Activated CD4-positive, alpha-beta T cell treated with anti-CD3 and anti-CD28 coated beads for 36 hours (primary cell): ENCODE results near the gene NMNAT1. TPM values are rescaled to one million over a fixed set of nuclear protein-coding genes. Genes with fewer than 3 reads are reported as not detected.
"Not testable (repeated sequence)": the region's sequence is repeated elsewhere in the genome, so short reads cannot be mapped to it uniquely, and the experiment has no call there.

Experiments
- ATAC-seq: fragments of 200-7000 bp; cut with Tn5 transposase; one replicate; pipeline ENCODE4 v1.10.0; 2021; ENCODE audit warnings: mild to moderate bottlenecking, moderate library complexity
- CTCF ChIA-PET: fragments of 350-600 bp; sonication (Branson Sonifier 250); formaldehyde crosslinking; loops from one replicate; lab custom pipeline; 2021; ENCODE audit warnings: antibody characterized with exemption; lab: Charles Lee
- POLR2A ChIA-PET: fragments of 350-600 bp; sonication (Branson Sonifier 250); formaldehyde crosslinking; loops from one replicate; lab custom pipeline; 2021; ENCODE audit warnings: antibody characterized with exemption, inconsistent platforms; lab: Charles Lee
- DNase-seq: peaks from one replicate; pipeline ENCODE4 v3.0.0-alpha.2; 2020
- H3K27ac Mint-ChIP-seq: one replicate; pipeline ENCODE4 v1.8.0; 2021; ENCODE audit warnings: mixed read lengths
- H3K27me3 Mint-ChIP-seq: one replicate; pipeline ENCODE4 v1.8.0; 2021; ENCODE audit warnings: mixed read lengths
- H3K36me3 Mint-ChIP-seq: one replicate; pipeline ENCODE4 v1.8.0; 2021; ENCODE audit warnings: low read depth, mixed read lengths
- H3K4me1 Mint-ChIP-seq: one replicate; pipeline ENCODE4 v1.8.0; 2021; ENCODE audit warnings: mixed read lengths
- H3K4me3 Mint-ChIP-seq: one replicate; pipeline ENCODE4 v1.8.0; 2021; ENCODE audit warnings: mild to moderate bottlenecking, moderate library complexity, mixed read lengths
- H3K9me3 Mint-ChIP-seq: one replicate; pipeline ENCODE4 v1.8.0; 2021; ENCODE audit warnings: low read depth, mixed read lengths
- intact Hi-C, 2 experiments: fragments of 100-400 bp; cut with DNase I in 1 of 2; cut with micrococcal nuclease in 1 of 2; formaldehyde crosslinking; loops; one replicate each; pipeline versions ENCODE4 v1.14.2 to v1.15.1; 2022 to 2024; cut with DNase I, micrococcal nuclease
- total RNA-seq, 2 experiments: library from RNA; stranded (reverse); gene quantifications; one replicate each; pipeline ENCODE4 v1.2.3, GENCODE V29; 2021

Gene NMNAT1
- total RNA-seq, 2 experiments from 2014 or later, result 7.3 to 8.5 TPM

DNA sequence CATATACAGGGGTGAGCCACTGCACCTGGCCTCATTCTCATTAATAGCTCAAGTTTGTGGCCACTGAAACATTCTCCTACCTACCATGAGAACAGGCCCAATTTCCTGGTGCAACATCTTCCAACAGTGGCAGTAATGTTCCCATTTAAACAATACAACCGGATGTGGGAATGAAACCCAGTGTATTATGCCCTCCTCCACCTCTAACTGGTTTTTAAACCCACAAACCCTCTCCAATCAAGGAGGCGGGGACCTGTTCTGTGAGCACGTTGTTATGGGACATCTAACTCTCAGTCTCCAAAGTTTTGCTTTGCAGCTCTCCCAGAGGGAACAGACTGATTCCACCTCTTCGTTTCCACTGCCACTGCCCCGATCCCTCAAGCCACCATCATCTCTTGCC is 35.8 kb upstream of the NMNAT1 start:
- ATAC-seq (no peak), DNase-seq (no peak)
- H3K27ac Mint-ChIP-seq, result no peak overlapping the region
- intact Hi-C loops, result no loop called here
- no peak overlapping the region for H3K4me3 Mint-ChIP-seq
- no peaks in the 10 kb centered on the region for H3K27me3 Mint-ChIP-seq
- H3K4me1 Mint-ChIP-seq, result peaks cover 46% of the 10 kb centered on the region
- H3K36me3 Mint-ChIP-seq, result no peaks in the 10 kb centered on the region
- no peaks in the 10 kb centered on the region for H3K9me3 Mint-ChIP-seq
- ChIA-PET CTCF (interaction anchor here (0.6 to 1.1 kb wide), 3 partner anchors 9 to 319 kb away, joined by 3 to 4 read pairs (median 3); no protein-coding TSS in a partner anchor), POLR2A (interaction anchor here (0.6 kb wide), 1 partner anchor 38 kb away, joined by 5 read pairs; no protein-coding TSS in a partner anchor)

DNA sequence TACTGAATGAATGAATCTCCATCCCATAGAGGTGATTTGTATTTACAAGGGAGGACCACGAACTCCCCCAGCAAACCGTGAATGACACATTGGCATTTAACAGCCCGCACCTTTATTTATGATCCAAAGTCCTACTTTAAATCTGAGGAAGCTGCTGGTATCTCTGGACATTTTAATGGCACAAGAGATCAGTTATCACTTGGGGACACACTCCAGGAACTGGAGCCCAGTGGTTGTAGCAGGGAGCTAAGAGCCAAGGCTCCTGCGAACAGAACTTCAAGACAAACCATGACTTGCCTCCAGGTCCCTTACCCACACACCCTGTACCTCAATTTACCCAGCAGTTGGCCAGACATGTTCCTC is 34.4 kb upstream of the NMNAT1 start:
- Mint-ChIP-seq H3K4me1 (peaks cover 37% of the 10 kb centered on the region), H3K9me3 (no peaks in the 10 kb centered on the region), H3K27ac (peak overlapping the region; percentile 77), H3K27me3 (no peaks in the 10 kb centered on the region), H3K36me3 (no peaks in the 10 kb centered on the region), H3K4me3 (peak overlapping the region; percentile 83)
- DNase-seq, result no peak
- CTCF ChIA-PET, result interaction anchor here (0.6 to 0.9 kb wide), 2 partner anchors 9 to 39 kb away, joined by 3 read pairs; no protein-coding TSS in a partner anchor
- POLR2A ChIA-PET, result no interaction called here
- no peak for ATAC-seq
- intact Hi-C loops, result no loop called here

DNA sequence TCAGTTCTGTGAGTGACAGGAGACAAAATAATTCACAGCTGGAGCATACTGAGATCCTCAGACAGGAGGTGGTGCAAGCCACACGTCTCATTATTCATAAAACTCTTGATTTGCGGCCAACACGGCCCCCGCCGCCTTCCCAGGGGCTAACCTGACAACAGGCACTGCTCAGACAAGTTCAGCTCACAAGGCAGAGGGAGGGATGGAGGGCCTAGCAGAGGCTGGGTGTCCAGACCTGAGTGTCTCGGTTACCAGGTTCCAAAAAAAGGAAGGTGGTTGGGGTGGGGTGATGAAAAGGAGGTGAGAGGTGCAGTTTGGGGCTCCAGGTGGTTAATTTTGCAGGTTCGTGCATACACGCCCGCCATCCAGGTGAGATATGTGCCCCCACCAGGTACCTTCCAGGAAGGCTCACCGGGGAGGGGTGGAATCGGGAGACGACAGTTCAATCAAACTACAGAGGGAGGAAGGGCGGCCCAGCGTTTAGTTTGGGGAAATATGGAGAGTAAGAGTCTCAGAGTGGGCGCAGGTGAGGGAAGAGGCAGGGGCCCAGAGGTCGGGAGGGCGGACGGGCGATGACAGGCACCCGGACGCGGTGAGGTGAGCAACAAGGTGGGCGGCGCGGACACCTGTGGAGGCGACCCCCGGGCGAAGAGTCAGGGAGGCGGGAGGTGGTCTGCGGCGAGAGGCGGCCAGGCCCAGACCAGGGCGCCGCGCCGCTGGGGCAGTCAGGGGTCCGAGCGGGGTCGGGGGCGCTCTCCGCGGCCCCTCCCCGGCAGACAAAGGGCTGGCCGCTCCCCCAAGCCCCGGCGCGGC is 33.8 kb upstream of the NMNAT1 start:
- H3K9me3 Mint-ChIP-seq, result no peaks in the 10 kb centered on the region
- intact Hi-C loops, result loop anchor here (1.0 to 5.0 kb wide), 23 partner anchors 32 to 1773 kb away; partner anchors contain the start of genes LZIC (in 2 of the 2), NMNAT1 (in 2 of the 2), SLC25A33 (in 2 of the 2) and UBE4B (in 2 of the 2)
- H3K4me3 Mint-ChIP-seq, result peak overlapping the region; percentile 83
- no peak for ATAC-seq
- peak; percentile 69 for DNase-seq
- H3K36me3 Mint-ChIP-seq, result no peaks in the 10 kb centered on the region
- H3K27ac Mint-ChIP-seq, result peak overlapping the region; percentile 77
- H3K4me1 Mint-ChIP-seq, result peaks cover 33% of the 10 kb centered on the region
- ChIA-PET POLR2A (no interaction called here), CTCF (interaction anchor here (0.6 to 0.9 kb wide), 2 partner anchors 9 to 39 kb away, joined by 3 read pairs; no protein-coding TSS in a partner anchor)
- H3K27me3 Mint-ChIP-seq, result no peaks in the 10 kb centered on the region

DNA sequence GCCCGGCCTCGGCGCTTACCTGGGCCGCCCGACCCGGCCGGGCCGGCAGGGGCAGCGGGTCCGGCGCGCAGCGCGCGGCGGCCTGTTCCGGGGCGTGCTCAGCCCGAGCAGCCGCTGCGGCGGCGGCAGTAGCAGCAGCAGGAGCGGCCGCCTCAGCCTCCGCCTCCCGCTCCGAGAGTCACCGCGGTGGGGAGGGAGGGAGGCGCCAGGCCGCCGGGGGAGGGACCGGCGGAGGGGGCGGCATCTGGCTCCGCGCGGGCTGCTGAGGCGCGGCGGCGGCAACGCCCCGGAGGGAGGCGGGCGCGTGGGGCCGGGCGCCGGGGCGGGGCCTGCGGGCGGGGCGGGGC is 33.2 kb upstream of the NMNAT1 start, which contains the start of gene CTNNBIP1:
TSS of gene CTNNBIP1 (minus strand) at position 194 of the 347 bp plus-strand sequence. CDS start 38,205 bp downstream, outside the sequence.
- peaks cover 26% of the 10 kb centered on the region for H3K4me1 Mint-ChIP-seq

DNA sequence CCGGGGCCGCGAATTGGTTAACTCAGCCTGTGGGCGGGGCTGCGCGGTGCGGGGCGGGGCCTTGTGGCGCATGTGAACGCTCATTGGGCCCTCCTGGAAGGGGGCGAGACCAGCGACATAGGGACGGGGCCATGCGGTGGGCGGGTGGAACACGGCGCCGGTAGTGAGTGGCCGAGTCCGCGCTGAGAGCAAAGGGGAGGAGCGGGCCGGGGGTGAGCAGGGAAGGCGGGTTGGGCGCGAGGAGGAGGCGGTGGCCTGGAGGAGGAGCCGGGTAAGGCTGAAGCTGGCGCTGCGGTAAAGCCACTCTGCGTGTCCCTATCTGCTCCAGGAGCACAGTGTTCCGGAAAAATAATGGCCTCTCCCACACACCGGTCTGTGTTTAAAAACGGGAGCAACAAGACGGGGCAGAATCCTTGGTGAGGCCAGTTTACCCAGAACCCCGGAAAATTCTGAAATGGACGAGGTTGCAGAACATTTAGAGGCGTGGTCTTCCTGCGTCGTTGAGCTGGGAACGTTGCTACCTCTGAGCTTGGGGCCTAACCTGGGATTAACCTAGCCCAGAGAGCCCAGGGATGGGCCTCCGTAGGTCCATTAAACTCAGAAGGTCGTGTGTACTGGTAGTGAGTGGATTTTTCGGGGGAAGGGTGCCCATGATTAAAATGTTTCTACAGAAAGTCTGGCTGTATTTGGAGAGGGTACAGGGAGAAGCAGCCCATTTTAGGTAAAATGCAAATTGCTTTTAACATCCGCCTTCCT is 32.7 kb upstream of the NMNAT1 start:
- H3K36me3 Mint-ChIP-seq, result no peaks in the 10 kb centered on the region
- H3K9me3 Mint-ChIP-seq, result no peaks in the 10 kb centered on the region
- DNase-seq, result peak; percentile 100
- peaks cover 23% of the 10 kb centered on the region for H3K4me1 Mint-ChIP-seq
- ChIA-PET POLR2A (interaction anchor here (0.6 kb wide), 3 partner anchors 42 to 278 kb away, joined by 4 to 7 read pairs (median 5); no protein-coding TSS in a partner anchor), CTCF (interaction anchor here (1.0 to 1.2 kb wide), 2 partner anchors 32 to 126 kb away, joined by 4 to 11 read pairs; partner anchors contain the start of genes LZIC and NMNAT1)
- peak overlapping the region; percentile 92 for H3K27ac Mint-ChIP-seq
- H3K27me3 Mint-ChIP-seq, result no peaks in the 10 kb centered on the region
- H3K4me3 Mint-ChIP-seq, result peak overlapping the region; percentile 82
- intact Hi-C loops, result loop anchor here (1.0 to 5.0 kb wide), 23 partner anchors 33 to 1772 kb away; partner anchors contain the start of genes LZIC (in 2 of the 2), NMNAT1 (in 2 of the 2), SLC25A33 (in 2 of the 2) and UBE4B (in 2 of the 2)
- peak; percentile 96 for ATAC-seq

More for the DNA sequence above, 33.2 kb upstream of the NMNAT1 start, which contains the start of gene CTNNBIP1:
- DNase-seq (no peak), ATAC-seq (peak; percentile 81)
- ChIA-PET CTCF (interaction anchor here (1.2 kb wide), 1 partner anchor 33 kb away, joined by 11 read pairs; the partner anchor contains the start of genes LZIC and NMNAT1), POLR2A (no interaction called here)
- peak within 1 kb of the TSS; percentile 83 for H3K4me3 Mint-ChIP-seq
- H3K9me3 Mint-ChIP-seq, result no peaks in the 10 kb centered on the region
- H3K27ac Mint-ChIP-seq, result peak within 1 kb of the TSS; percentile 92
- no peaks in the 10 kb centered on the region for H3K36me3 Mint-ChIP-seq
- no peaks in the 10 kb centered on the region for H3K27me3 Mint-ChIP-seq
- intact Hi-C loops, result loop anchor here (1.0 to 5.0 kb wide), 23 partner anchors 33 to 1772 kb away; partner anchors contain the start of genes LZIC (in 2 of the 2), NMNAT1 (in 2 of the 2), SLC25A33 (in 2 of the 2) and UBE4B (in 2 of the 2)

DNA sequence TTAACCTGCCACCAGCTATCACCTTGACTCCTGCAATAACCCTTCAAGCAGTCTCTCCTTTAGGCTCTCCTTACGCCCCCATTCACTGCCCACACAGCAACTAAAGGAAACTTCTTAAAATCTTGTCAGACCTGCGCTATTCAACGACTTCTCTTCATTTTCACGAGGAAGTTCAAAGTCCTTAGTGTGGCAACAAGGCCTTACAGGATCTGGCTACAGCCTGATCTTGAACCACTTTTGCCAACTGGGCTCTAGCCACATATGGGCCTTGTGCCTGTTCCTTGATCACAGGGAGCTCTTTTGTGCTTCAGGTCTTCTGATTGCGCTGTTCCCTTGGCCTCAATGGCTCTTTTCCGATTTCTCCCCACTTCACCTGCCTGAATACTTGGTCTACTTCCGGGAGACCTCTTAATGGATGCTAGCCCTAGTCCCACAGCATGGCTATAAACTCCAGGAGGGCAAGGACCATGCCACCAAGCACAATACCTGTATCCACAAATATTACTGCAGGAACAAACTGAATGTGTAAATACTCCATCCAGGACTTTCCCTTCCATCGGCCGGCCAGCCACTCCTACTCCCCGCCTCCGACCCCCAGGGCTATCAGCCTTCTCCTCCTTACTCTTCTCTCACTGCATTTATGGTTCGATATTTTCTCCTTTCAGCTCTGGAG is 30.9 kb upstream of the NMNAT1 start:
- Mint-ChIP-seq H3K27me3 (no peaks in the 10 kb centered on the region), H3K9me3 (no peaks in the 10 kb centered on the region), H3K4me1 (peaks cover 22% of the 10 kb centered on the region), H3K36me3 (no peaks in the 10 kb centered on the region), H3K27ac (peak overlapping the region; percentile 51), H3K4me3 (peak overlapping the region; percentile 9)
- ChIA-PET POLR2A (no interaction called here), CTCF (interaction anchor here (1.2 kb wide), 2 partner anchors 35 to 283 kb away, joined by 3 read pairs; no protein-coding TSS in a partner anchor)
- intact Hi-C loops, result loop anchor here (5.0 kb wide), 2 partner anchors 35 to 1770 kb away; partner anchors contain the start of gene MAD2L2 (in 1 of the 2)
- DNase-seq (no peak), ATAC-seq (no peak)

DNA sequence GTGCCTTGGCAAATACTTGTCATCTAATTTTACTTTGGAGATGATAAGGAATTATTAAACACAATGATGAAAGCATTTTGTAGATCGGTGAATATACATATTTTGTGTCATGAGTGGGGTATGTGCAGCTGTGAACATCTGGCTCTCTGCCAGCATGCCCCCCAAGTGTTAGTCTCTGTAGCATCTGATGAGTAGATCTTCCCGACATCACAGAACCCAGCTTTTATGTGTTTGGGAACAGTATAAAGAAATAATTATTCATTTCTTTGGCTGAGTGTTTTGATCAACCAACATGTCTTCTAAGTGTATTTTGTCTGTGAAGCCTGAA is 28.7 kb upstream of the NMNAT1 start:
- no peak for ATAC-seq
- Mint-ChIP-seq H3K9me3 (no peaks in the 10 kb centered on the region), H3K27me3 (no peaks in the 10 kb centered on the region), H3K4me3 (no peak overlapping the region), H3K4me1 (peaks cover 16% of the 10 kb centered on the region), H3K27ac (no peak overlapping the region), H3K36me3 (no peaks in the 10 kb centered on the region)
- intact Hi-C loops, result loop anchor here (1.0 to 5.0 kb wide), 3 partner anchors 37 to 1768 kb away; partner anchors contain the start of gene MAD2L2 (in 1 of the 2)
- ChIA-PET CTCF (interaction anchor here (0.9 to 1.9 kb wide), 7 partner anchors 35 to 186 kb away, joined by 3 to 12 read pairs (median 3); no protein-coding TSS in a partner anchor), POLR2A (no interaction called here)
- DNase-seq, result no peak

DNA sequence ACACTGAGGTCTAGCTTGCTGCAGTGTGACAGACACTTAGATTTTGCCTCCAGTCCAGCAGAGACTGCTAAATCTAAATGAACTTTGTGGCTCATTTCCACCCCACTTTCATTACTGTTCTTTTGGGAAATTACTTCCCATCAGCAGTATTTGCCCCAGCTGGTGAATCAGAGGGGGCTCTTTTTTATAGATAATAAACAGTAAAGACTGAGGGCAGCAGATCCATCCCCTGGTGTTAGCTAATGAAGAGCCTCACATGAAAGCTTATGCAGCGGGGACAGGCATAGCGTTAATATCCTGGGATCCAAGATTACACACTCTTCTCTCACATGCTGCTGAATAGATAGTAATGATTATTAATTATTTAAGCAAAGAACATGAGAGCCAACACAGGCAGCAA is 26.8 kb upstream of the NMNAT1 start:
- H3K4me3 Mint-ChIP-seq, result no peak overlapping the region
- ChIA-PET CTCF (interaction anchor here (0.7 to 2.5 kb wide), 4 partner anchors 9 to 65 kb away, joined by 3 to 8 read pairs (median 4); no protein-coding TSS in a partner anchor), POLR2A (no interaction called here)
- peaks cover 13% of the 10 kb centered on the region for H3K4me1 Mint-ChIP-seq
- no peaks in the 10 kb centered on the region for H3K27me3 Mint-ChIP-seq
- H3K27ac Mint-ChIP-seq, result no peak overlapping the region
- ATAC-seq (no peak), DNase-seq (no peak)
- intact Hi-C loops, result no loop called here
- no peaks in the 10 kb centered on the region for H3K9me3 Mint-ChIP-seq
- H3K36me3 Mint-ChIP-seq, result no peaks in the 10 kb centered on the region

DNA sequence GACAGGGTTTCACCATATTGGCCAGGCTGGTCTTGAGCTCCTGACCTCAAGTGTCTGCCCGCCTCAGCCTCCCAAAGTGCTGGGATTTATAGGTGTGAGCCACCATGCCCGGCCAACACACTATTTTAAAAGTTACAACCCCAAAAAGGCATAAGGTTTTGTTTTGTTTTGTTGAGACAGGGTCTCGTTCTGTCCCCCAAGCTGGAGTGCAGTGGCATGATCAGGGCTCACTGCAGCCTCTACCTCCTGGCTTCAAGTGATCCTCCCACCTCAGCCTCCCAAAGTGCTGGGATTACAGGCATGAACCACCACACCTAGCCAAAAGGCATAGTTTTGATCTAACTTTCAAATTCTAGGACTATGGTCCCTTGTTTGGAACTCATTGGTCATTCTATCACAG is 25.8 kb upstream of the NMNAT1 start:
- POLR2A ChIA-PET, H3K4me3 Mint-ChIP-seq, H3K27ac Mint-ChIP-seq, DNase-seq, H3K4me1 Mint-ChIP-seq, H3K27me3 Mint-ChIP-seq, H3K9me3 Mint-ChIP-seq, intact Hi-C loops, H3K36me3 Mint-ChIP-seq, ATAC-seq: not testable (repeated sequence)
- CTCF ChIA-PET, result interaction anchor here (0.6 to 2.5 kb wide), 6 partner anchors 13 to 644 kb away, joined by 3 to 8 read pairs (median 3); no protein-coding TSS in a partner anchor

DNA sequence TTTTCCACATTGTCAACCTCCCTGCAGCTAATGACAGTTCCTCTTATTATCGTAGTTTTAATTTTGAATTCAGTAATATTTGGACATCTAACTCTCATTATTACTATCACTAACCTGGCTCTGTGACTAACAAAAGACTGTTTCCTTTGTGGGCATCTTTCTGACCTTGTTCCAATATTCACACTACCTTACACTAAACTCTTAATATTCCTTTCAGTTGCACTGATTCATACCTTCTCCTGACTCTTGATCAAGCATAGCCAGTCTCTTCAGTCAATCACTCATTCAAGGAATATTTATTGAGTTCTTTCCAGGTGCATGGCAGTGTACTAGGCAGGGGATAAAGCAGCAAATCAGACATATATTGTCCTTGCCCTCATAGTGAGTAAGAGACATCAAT is 25.4 kb upstream of the NMNAT1 start:
- ATAC-seq (peak; percentile 60), DNase-seq (no peak)
- ChIA-PET CTCF (interaction anchor here (1.0 to 2.5 kb wide), 3 partner anchors 12 to 45 kb away, joined by 3 to 8 read pairs (median 3); no protein-coding TSS in a partner anchor), POLR2A (no interaction called here)
- Mint-ChIP-seq H3K27me3 (no peaks in the 10 kb centered on the region), H3K4me3 (no peak overlapping the region), H3K4me1 (peaks cover 9% of the 10 kb centered on the region), H3K27ac (no peak overlapping the region), H3K9me3 (no peaks in the 10 kb centered on the region), H3K36me3 (no peaks in the 10 kb centered on the region)
- intact Hi-C loops, result no loop called here
